Activated CD8-positive, alpha-beta memory T cell treated with anti-CD3 and anti-CD28 coated beads, Interleukin-2, amount 50 U/mL, for 4 hours (primary cell): ENCODE results near the gene PHLDB3.
"Not testable (repeated sequence)": the region's sequence is repeated elsewhere in the genome, so short reads cannot be mapped to it uniquely, and the experiment has no call there.

Experiments used
- DNase-seq: peaks from one replicate; pipeline ENCODE4 v3.0.0-alpha.2; 2020

Gene PHLDB3

DNA sequence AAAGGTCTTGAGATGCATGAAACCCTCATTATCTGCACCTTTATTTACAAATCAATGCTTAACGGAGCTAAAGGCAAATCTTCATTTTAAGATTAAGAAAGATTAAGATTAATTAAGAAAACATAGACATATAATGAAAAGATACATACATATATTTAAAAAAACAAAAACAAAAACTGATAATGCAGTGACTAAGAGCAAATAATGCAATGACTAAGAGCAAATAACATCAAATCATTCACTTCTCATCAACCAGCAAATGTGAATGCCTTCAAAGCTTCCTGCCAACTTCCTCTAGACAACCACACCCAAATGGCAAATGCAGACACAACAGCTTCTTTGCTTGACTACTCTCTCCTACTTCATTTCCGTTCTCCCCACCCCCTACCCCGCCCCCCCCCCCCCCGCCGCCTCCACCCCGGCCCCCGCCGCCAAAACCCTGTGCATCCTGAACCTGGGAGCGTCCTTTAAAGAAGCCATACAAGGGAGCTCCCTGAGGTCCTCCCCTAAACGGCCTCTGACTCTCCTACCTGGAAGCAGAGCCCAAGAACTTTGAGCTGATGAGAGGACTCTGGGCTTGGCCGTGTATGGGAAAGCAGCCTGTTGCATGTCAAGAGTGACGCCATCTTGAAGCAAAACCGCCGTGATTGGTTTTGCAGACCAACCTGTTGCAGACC, 65.4 kb downstream of the PHLDB3 start:
- peak; percentile 27 for DNase-seq

DNA sequence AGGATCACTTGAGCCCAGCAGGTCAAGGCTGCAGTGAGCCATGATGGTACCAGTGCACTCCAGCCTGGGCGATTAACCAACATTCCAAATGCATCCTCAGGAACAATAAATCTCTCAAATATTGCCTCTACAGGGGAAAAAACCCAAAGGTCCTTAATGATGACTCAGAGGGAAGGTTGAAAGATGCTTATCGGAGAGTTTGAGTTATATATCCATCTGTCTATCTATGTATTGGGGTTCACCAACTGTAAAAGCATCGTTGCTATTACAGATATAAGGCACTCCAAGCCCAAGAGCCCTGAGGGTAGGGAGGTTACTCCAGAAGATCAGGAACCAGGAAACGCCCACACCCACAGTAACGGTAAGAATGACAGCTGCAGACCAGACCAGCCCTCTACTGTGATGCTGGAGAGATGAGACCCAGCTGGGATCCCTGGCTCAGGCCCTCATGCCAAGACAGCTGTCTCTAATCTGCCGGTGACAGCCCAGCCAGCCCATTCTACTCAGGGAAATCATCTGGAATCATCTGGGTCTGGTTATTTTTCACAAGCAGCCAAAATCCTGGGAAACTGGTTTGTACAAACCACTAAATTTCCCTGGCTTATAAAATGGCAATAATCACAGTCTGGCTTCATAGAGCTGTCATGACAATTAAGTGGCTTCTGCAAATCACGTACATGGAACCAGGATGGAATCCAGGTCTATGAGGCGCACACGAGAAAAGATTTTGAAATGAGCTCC, 66.1 kb downstream of the PHLDB3 start:
- no peak for DNase-seq

DNA sequence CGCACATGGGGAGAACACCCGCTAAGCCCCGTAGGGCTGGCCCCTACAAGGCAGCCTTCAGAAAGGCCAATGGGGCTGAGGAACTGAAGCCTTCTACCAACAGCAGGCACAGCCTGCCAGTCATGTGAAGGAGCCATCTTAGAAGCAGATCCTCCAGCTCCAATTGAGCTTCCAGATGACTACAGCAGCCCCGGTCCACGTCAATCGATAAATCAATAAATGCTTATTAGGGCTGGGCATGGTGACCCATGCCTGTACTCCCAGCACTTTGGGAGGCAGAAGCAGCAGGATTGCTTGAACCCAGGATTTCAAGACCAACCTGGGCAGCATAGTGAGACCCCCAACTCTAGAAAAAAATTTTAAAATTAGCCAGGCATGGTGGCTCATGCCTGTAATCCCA, 66.8 kb downstream of the PHLDB3 start:
- DNase-seq, result no peak

DNA sequence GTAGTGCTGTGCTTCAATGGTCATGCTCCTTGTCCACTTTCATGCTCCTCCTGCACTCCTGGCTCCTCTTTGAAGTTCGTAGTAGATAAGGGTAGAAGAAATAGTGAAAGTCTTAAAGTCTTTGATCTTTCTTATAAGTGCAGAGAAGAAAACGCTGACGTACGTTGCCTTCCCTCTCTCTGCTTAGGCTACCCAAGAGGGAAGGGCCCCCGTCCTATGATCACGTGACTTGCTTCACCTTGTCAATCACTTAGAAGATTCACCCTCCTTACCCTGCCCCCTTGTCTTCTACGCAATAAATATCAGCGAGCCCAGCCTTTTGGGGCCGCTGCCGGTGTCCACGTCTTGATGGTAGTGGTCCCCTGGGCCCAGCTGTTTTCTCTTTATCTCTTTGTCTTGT, 67.3 kb downstream of the PHLDB3 start:
- not testable (repeated sequence) for DNase-seq

DNA sequence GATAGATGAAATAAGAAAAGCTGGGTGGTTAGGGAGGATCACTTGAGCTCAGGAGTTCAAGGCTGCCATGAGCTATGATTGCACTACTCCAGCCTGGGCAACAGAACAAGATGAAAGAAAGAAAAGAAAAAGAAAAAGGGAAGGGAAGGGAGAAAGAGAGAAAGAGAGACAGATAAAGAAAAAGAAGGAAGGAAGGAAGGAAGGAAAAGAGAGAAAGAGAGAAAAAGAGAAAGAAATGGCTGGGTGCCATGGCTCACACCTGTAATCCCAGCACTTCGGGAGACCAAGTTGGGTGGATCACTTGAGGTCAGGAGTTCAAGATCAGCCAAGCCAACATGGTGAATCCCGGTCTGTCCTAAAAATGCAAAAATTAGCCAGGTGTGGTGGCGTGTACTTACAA, 68.8 kb downstream of the PHLDB3 start:
- no peak for DNase-seq

DNA sequence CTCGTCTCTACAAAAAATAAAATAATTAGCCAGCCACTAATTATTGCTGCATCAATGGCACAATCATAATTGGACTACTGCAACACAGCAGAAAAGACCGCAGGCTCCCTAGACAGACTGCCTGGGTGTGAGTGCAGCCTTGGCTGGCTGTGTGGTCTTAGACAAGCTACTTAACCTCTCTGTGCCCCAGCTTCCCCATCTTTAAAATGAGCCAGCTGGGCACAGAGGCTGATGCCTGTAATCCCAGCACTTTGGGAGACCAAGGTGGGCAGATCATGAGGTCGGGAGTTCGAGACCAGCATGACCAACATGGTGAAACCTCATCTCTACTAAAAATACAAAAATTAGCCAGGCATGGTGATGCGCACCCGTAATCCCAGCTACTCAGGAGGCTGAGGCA, 70.9 kb downstream of the PHLDB3 start:
- no peak for DNase-seq

DNA sequence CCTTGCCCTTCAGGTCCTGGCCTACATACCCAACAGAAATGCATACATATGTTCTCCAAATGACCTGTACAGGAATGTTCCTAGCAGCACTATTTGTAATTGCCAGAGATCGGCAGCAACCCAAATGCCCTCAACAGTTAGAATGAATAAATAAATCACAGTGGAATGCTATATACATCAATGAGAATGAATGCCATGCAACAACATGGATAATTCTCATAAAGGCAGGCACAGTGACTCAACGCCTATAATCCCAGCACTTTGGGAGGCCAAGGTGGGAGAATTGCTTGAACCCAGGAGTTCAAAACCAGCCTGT, 71.2 kb downstream of the PHLDB3 start:
- no peak for DNase-seq

DNA sequence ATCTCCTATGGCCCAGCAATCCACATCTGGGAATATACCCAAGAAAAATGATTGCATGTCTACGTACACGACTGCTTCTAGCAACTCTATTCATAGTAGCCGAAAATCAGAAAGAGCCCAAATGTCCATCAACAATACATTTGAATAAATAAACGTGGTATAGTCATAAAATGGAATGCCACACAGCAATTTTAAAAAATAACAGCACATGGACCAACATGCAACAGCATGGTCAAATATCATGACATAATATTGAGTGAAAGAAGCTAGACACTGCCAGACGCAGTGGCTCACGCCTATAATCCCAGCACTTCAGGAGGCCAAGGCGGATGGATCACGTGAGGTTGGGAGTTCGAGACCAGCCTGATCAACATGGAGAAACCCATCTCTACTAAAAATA, 73.6 kb downstream of the PHLDB3 start:
- no peak for DNase-seq

DNA sequence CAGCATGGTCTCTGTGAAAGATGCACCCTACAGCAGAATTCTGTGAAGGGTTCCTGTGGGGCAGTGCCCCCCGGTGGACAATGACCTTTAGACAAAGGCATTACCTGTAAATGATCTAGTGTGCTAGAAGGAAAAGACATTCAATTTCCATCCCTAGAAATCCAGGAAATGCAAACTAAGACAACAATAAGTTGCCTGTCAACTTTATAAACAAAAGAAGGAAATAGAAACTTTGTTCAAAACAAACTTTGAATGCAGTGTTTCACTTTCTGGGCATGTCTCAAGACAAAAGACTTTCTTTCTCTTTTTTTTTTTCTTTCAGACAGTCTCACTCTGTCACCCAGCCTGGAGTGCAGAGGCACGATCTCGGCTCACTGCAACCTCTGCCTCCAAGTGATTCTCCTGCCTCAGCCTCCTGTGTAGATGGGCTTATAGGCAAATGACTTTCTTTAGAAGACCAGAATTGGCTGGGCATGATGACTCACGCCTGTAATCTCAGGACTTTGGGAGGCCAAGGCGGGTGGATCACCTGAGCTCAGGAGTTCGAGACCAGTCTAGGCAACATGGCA, 74.3 kb downstream of the PHLDB3 start:
- DNase-seq, result no peak

DNA sequence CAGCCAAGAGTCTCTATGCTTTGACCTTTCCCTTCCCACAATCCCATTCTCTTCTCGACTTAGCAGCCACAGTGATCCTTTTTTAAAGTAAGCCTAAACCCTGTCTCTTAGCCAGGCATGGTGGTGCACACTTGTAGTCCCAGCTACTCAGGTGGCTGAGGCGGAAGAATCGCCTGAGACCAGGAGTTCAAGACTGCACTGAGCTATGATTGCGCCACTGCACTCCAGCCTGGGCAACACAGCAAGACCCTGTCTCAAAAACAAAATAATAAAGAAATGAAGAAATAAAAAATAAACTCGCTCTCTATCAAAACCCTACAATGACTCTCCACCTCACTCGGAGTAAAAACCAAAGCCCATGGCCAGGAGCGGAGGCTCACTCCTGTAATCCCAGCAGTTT, 75.2 kb downstream of the PHLDB3 start:
- no peak for DNase-seq

DNA sequence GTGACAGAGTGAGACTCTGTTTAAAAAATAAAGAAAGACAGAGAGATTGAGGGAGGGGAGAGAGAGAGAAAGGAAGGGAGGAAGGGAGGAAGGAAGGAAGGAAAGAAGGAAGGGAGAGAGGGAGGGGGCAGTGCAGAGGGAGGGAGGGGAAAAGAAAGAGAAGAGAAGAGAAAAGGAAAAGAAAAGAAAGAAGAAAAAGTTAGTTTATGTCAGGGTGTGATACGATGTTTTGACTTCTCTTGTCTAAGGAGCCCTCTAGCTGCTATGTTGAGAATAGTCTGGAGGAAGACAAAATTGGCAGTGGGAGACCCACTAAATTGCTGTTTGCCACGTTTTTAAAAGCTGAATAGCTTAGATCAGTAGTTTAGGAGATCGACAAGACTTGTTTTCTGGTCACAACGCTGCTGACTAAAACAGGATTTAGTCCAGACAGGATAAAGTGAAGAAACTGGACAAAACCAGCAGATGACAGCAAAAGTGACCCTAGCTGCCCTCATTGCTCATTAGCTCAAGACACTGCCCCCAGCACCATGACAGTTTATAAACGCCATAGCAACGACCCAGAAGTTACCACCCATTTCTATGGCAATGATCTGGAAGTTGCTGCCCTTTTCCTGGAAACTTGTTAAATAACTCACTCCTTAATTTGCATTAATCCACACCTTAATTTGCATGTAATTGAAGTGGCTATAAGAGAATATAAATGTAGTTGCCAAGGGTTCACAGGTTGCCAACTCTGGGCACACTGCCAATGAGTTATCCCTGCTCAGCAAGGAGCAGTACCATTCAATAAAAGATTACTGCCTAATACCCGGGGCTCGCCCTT, 78.8 kb downstream of the PHLDB3 start:
- no peak for DNase-seq
